ENCODE measurements around the gene EXPH5. TPM values are rescaled to one million over a fixed set of nuclear protein-coding genes. Genes with fewer than 3 reads are reported as not detected.

Gene EXPH5
- total and polyA plus RNA-seq, 2 donors (not counting 1 experiment from before 2014, with no cell fraction given): 0.12 to 0.37 TPM

- no peak overlapping the region for H3K9ac ChIP-seq (ENCODE audit: low read length)
- H3K27ac Mint-ChIP-seq: no peak overlapping the region
- ATAC-seq (ENCODE audit: low read depth) (no peak), DNase-seq (no peak)
- H3K4me1 Mint-ChIP-seq: no peaks in the 10 kb centered on the region
- H3K9me3 ChIP-seq (ENCODE audit: control extremely low read depth in 1 of 3, control insufficient read depth in 2 of 3, insufficient read depth in 1 of 3, low read length in 2 of 3): no peaks in the 10 kb centered on the region
- no peaks in the 10 kb centered on the region for H3K27me3 Mint-ChIP-seq
- CTCF ChIA-PET: no interaction called here
- 96% methylated on average over 3 of the region's 3 CpGs for WGBS (ENCODE audit: insufficient coverage)
- H2AFZ ChIP-seq (ENCODE audit: insufficient read depth, low read depth, low read length, poor library complexity, severe bottlenecking): no peak overlapping the region
- H3K36me3 ChIP-seq (replicated peaks in 1 of 2; ENCODE audit: control extremely low read depth in 1 of 2, control insufficient read depth in 1 of 2, extremely low read depth in 1 of 2, insufficient read depth in 2 of 2, low read length in 1 of 2): peaks cover 0 to 3% of the 10 kb centered on the region in 2 experiments
- H3K27me3 ChIP-seq (replicated peaks in 1 of 4; ENCODE audit: control extremely low read depth in 1 of 4, control insufficient read depth in 3 of 4, insufficient read depth in 4 of 4, low read length in 3 of 4): no peaks in the 10 kb centered on the region
- H4K20me1 ChIP-seq (ENCODE audit: control insufficient read depth, insufficient read depth, low read length, poor library complexity, severe bottlenecking): no peaks in the 10 kb centered on the region
- H3K4me3 Mint-ChIP-seq: no peak overlapping the region
- H3K4me2 ChIP-seq (replicated peaks; ENCODE audit: low read depth, low read length, poor library complexity, severe bottlenecking): no peak overlapping the region
- no peaks in the 10 kb centered on the region for H3K4me1 ChIP-seq (ENCODE audit: control insufficient read depth in 2 of 2, insufficient read depth in 2 of 2, low read length in 2 of 2)
- no peaks in the 10 kb centered on the region for H3K79me2 ChIP-seq (ENCODE audit: control insufficient read depth, insufficient read depth, low read length)
- POLR2A ChIA-PET: no interaction called here
- no peaks in the 10 kb centered on the region for H3K9me3 Mint-ChIP-seq (ENCODE audit: insufficient read depth)
- TF ChIP-seq CTCF (IDR thresholded peaks at IDR 0.05) (no peak), EZH2 (IDR thresholded peaks at IDR 0.05; ENCODE audit: borderline replicate concordance, insufficient read depth, low read depth, low read length, poor library complexity, severe bottlenecking) (no peak)
- no peak overlapping the region for H3K4me3 ChIP-seq (ENCODE audit: control extremely low read depth in 1 of 5, extremely low read depth in 1 of 5, insufficient read depth in 1 of 5, low read depth in 2 of 5, low read length in 4 of 5)
- no peak overlapping the region for H3K27ac ChIP-seq (ENCODE audit: low read length in 2 of 2)
- intact Hi-C loops (cut with micrococcal nuclease): no loop called here
Observed at GRCh38 chr11:108486828-108487227, 106.7 kb downstream of the EXPH5 start.

- H3K27ac Mint-ChIP-seq: no peak overlapping the region
- Histone ChIP-seq H3K9ac (ENCODE audit: low read length) (no peak overlapping the region), H3K36me3 (replicated peaks in 1 of 2; ENCODE audit: control extremely low read depth in 1 of 2, control insufficient read depth in 1 of 2, extremely low read depth in 1 of 2, insufficient read depth in 2 of 2, low read length in 1 of 2) (peaks cover 0 to 3% of the 10 kb centered on the region in 2 experiments), H4K20me1 (ENCODE audit: control insufficient read depth, insufficient read depth, low read length, poor library complexity, severe bottlenecking) (no peaks in the 10 kb centered on the region), H3K4me1 (ENCODE audit: control insufficient read depth in 2 of 2, insufficient read depth in 2 of 2, low read length in 2 of 2) (no peaks in the 10 kb centered on the region), H3K27me3 (replicated peaks in 1 of 4; ENCODE audit: control extremely low read depth in 1 of 4, control insufficient read depth in 3 of 4, insufficient read depth in 4 of 4, low read length in 3 of 4) (no peaks in the 10 kb centered on the region), H3K4me2 (replicated peaks; ENCODE audit: low read depth, low read length, poor library complexity, severe bottlenecking) (no peak overlapping the region), H3K9me3 (ENCODE audit: control extremely low read depth in 1 of 3, control insufficient read depth in 2 of 3, insufficient read depth in 1 of 3, low read length in 2 of 3) (no peaks in the 10 kb centered on the region), H3K79me2 (ENCODE audit: control insufficient read depth, insufficient read depth, low read length) (no peaks in the 10 kb centered on the region), H3K27ac (ENCODE audit: low read length in 2 of 2) (no peak overlapping the region), H3K4me3 (ENCODE audit: control extremely low read depth in 1 of 5, extremely low read depth in 1 of 5, insufficient read depth in 1 of 5, low read depth in 2 of 5, low read length in 4 of 5) (no peak overlapping the region), H2AFZ (ENCODE audit: insufficient read depth, low read depth, low read length, poor library complexity, severe bottlenecking) (no peak overlapping the region)
- 100% methylated on average over 1 of the region's 3 CpGs for WGBS (ENCODE audit: insufficient coverage)
- no peak for DNase-seq
- H3K9me3 Mint-ChIP-seq (ENCODE audit: insufficient read depth): no peaks in the 10 kb centered on the region
- ChIA-PET POLR2A (no interaction called here), CTCF (interaction anchor here (0.6 kb wide), 1 partner anchor 1948 kb away, joined by 3 read pairs; no protein-coding TSS in a partner anchor)
- H3K27me3 Mint-ChIP-seq: no peaks in the 10 kb centered on the region
- no peak for ATAC-seq (ENCODE audit: low read depth)
- intact Hi-C loops (cut with micrococcal nuclease): no loop called here
- no peak overlapping the region for H3K4me3 Mint-ChIP-seq
- H3K4me1 Mint-ChIP-seq: no peaks in the 10 kb centered on the region
- TF ChIP-seq CTCF (IDR thresholded peaks at IDR 0.05) (no peak), EZH2 (IDR thresholded peaks at IDR 0.05; ENCODE audit: borderline replicate concordance, insufficient read depth, low read depth, low read length, poor library complexity, severe bottlenecking) (no peak)
Observed at GRCh38 chr11:108486331-108486730, 107.2 kb downstream of the EXPH5 start.
